Keratinocyte (primary cell): Measurements from ENCODE around the gene INAFM2.

Source experiments
- EZH2 ChIP-seq: IDR thresholded peaks from one replicate; pipeline ENCODE4 v1.6.1; 2012; ENCODE audit warnings: inconsistent platforms, mild to moderate bottlenecking, low read length, moderate library complexity
- TF ChIP-seq, protein P1 (sequence below), 3 experiments: IDR thresholded peaks in 1 of 3; conservative IDR thresholded peaks in 1 of 3; optimal IDR thresholded peaks in 1 of 3; 2 replicates in 2 of 3; 3 replicates in 1 of 3; pipeline versions ENCODE3 to v1.5.1; 2011; ENCODE audit warnings: low read length in 3 of 3, mild to moderate bottlenecking in 3 of 3, moderate library complexity in 2 of 3, control low read depth in 1 of 3, inconsistent platforms in 1 of 3; ENCODE audit not compliant: insufficient read depth in 2 of 3; ENCODE audit errors: extremely low read depth in 1 of 3

DNA sequence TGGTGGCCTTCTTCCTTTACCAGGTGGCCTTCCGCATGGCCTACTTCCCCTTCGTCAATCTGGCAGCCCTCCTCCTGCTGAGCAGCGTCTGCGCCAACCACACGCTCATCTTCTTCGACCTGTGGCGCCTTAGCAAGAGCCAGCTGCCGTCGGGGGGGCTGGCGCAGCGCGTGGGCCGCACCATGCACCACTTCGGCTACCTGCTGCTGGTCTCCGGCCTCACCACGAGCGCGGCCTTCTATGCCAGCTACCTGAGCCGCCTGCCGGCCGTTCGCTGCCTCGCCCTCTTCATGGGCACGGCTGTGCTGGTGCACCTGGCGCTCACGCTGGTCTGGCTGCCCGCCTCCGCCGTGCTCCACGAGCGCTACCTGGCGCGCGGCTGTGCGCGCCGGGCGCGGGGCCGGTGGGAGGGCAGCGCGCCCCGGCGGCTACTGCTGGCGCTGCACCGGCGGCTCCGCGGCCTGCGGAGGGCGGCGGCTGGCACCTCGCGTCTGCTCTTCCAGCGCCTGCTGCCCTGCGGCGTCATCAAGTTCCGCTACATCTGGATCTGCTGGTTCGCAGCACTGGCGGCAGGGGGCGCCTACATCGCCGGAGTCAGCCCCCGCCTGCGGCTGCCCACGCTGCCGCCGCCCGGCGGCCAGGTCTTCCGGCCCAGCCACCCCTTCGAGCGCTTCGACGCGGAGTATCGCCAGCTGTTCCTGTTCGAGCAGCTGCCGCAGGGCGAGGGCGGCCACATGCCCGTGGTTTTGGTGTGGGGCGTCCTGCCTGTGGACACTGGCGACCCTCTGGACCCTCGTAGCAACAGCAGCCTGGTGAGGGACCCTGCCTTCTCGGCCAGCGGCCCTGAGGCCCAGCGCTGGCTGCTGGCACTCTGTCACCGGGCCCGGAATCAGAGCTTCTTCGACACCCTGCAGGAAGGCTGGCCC lies 44.5 kb downstream of the INAFM2 start:
- TF ChIP-seq, protein P1, sequence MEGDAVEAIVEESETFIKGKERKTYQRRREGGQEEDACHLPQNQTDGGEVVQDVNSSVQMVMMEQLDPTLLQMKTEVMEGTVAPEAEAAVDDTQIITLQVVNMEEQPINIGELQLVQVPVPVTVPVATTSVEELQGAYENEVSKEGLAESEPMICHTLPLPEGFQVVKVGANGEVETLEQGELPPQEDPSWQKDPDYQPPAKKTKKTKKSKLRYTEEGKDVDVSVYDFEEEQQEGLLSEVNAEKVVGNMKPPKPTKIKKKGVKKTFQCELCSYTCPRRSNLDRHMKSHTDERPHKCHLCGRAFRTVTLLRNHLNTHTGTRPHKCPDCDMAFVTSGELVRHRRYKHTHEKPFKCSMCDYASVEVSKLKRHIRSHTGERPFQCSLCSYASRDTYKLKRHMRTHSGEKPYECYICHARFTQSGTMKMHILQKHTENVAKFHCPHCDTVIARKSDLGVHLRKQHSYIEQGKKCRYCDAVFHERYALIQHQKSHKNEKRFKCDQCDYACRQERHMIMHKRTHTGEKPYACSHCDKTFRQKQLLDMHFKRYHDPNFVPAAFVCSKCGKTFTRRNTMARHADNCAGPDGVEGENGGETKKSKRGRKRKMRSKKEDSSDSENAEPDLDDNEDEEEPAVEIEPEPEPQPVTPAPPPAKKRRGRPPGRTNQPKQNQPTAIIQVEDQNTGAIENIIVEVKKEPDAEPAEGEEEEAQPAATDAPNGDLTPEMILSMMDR (optimal IDR thresholded peaks at IDR 0.05 in 1 of 3, IDR thresholded peaks at IDR 0.05 in 1 of 3, conservative IDR thresholded peaks at IDR 0.05 in 1 of 3; ENCODE audit: extremely low read depth in 1 of 3, insufficient read depth in 2 of 3, low read length in 3 of 3): peak; percentile 68 to 75 (median 71)
- TF ChIP-seq EZH2: no peak
